ENCODE data around the gene MYLK. TPM values are rescaled to one million over a fixed set of nuclear protein-coding genes. Genes with fewer than 3 reads are reported as not detected.

The MYLK gene
- total RNA-seq, 1 experiment from 2014 or later = 28.8 TPM

Other genes with a start within 250 kb of the MYLK start
- gene CCDC14, start 76.9 kb upstream of the MYLK start, total RNA-seq (2014; rRNA removed; shearing (Covaris generic); ENCODE audit: low replicate concordance) = 5.8 and 17.3 TPM in 2 replicates
- gene ROPN1, start 107.8 kb upstream of the MYLK start, total RNA-seq (2014; rRNA removed; shearing (Covaris generic); ENCODE audit: low replicate concordance) = not detected in 2 replicates
- 0.38 and 2.8 TPM in 2 replicates for gene KALRN, start 149.0 kb upstream of the MYLK start, total RNA-seq (2014; rRNA removed; shearing (Covaris generic); ENCODE audit: low replicate concordance)

Data from Caki2 (cell line).